Measurements from ENCODE around the gene ZNF878.
A peak's percentile ranks its signal among the peaks of the same experiment; 100 is the strongest.

The ZNF878 gene

GRCh38 chr19:12034620-12035019, 18.1 kb downstream of the ZNF878 start:
- ATAC-seq (no peak), DNase-seq (no peak)

GRCh38 chr19:12034198-12034597, 18.6 kb downstream of the ZNF878 start:
- DNase-seq (no peak), ATAC-seq (no peak)

- DNase-seq (no peak), ATAC-seq (no peak)
Observed at GRCh38 chr19:12015753-12016116, 37.0 kb downstream of the ZNF878 start.

- ATAC-seq (no peak), DNase-seq (no peak)
Observed at GRCh38 chr19:12015015-12015752, 37.6 kb downstream of the ZNF878 start.

- ATAC-seq (peak; percentile 87), DNase-seq (no peak)
Observed at GRCh38 chr19:12000152-12000981, 52.4 kb downstream of the ZNF878 start.

GRCh38 chr19:11995174-11995573, 57.6 kb downstream of the ZNF878 start:
- DNase-seq, result no peak
- ATAC-seq, result peak; percentile 77
